Fibroblast of mammary gland (primary cell): ENCODE results near the gene STX2.

Experiments
- DNase-seq: peaks from one replicate; pipeline ENCODE4 v3.0.0-alpha.2; 2010; ENCODE audit warnings: low read depth
- H3K4me3 ChIP-seq: 2 replicates; pipeline ENCODE4 v1.5.1; 2011; ENCODE audit warnings: low read depth, mild to moderate bottlenecking, low read length, moderate library complexity; ENCODE audit not compliant: control insufficient read depth
- CTCF ChIP-seq: conservative IDR thresholded peaks from 2 replicates; pipeline ENCODE4 v1.5.1; 2011; ENCODE audit warnings: low read depth, low read length, inconsistent platforms; ENCODE audit not compliant: control insufficient read depth, insufficient read depth

The STX2 gene

GRCh38 chr12:130745921-130746320, 93.1 kb downstream of the STX2 start:
- no peak for TF ChIP-seq CTCF
- H3K4me3 ChIP-seq, result no peak overlapping the region
- DNase-seq, result no peak

DNA sequence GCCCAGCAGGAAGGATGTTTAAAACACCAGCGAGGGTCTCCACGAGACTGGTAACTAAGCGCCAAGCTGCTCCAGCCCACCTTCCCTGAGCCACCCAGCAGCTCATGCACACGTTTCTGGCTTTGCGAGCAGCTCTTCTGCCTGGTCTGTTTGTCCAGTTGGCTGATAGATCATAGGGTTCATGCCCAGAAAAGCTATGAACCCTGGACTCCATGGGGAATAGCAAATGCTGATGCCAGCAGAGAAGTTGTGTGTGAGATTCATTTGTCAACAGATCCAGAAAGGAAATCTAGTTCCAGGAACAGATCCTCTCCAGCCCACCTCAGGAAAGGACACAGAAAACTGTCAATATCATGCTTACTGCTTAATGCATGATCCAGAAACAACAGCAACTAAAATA, 94.8 kb downstream of the STX2 start:
- no peak for DNase-seq
- TF ChIP-seq CTCF, result no peak
- no peak overlapping the region for H3K4me3 ChIP-seq

DNA sequence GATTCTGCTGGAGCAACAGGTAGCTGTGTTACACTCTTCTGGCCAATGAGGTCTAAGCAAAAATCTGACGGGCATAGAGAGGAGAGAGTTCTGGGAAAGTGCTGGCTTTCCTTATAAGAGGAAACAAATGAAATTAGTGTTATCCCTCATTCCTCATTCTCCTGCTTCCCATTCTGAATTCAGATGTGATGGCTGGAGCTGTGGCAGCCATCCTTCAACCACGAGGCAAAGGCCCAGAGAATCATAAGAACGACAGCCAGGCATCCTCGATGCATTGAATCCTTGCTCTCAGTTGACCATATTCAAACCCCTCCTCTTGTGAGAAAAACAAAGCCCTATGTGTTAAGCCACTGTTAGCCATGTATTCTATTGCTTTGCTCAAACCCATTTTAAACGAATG, 95.4 kb downstream of the STX2 start:
- no peak for TF ChIP-seq CTCF
- no peak overlapping the region for H3K4me3 ChIP-seq
- no peak for DNase-seq

- DNase-seq, result no peak
- TF ChIP-seq CTCF, result no peak
- H3K4me3 ChIP-seq, result no peak overlapping the region
These were observed 95.9 kb downstream of the STX2 start for GRCh38 chr12:130743176-130743575.

DNA sequence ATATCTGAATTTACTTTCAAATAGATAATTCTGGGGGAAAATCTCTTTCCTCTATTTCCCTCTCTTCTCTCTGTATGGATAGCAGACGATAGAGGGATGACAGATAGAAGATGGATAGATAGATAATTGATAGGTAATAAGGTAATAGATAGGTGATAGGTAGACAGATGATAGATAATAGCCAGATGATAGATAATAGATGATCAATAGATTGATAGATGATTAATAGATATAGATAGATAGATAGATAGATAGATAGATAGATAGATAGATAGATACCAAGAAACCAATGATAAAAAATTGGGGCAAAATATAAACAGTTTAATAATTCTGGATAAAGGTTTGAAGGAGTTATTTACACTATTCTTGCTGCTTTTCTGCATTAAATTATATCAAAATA, 96.3 kb downstream of the STX2 start:
- H3K4me3 ChIP-seq, result no peak overlapping the region

DNA sequence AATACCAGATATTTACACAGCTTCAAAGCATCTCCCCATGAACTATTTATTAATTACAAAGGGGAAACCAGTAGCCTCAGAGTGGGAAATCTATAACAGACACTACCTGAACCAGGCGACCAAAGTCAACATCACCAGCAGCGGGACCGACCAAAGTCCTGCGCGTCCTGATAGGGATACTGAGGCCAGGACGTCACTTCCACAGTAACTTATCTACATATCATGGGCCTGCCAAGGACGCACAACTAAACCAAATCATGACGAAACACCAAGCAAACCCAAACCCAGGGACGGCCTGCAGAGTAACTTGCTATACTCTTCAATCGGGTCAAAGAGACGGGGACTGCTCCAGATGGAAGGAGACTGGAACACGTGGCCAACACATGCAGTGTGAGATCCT, 96.9 kb downstream of the STX2 start:
- no peak for TF ChIP-seq CTCF
- no peak overlapping the region for H3K4me3 ChIP-seq
- no peak for DNase-seq

More for the DNA sequence above, 96.3 kb downstream of the STX2 start:
- TF ChIP-seq CTCF, result no peak
- no peak for DNase-seq
